Measurements from ENCODE around the gene RAI1.

RAI1 gene

DNA sequence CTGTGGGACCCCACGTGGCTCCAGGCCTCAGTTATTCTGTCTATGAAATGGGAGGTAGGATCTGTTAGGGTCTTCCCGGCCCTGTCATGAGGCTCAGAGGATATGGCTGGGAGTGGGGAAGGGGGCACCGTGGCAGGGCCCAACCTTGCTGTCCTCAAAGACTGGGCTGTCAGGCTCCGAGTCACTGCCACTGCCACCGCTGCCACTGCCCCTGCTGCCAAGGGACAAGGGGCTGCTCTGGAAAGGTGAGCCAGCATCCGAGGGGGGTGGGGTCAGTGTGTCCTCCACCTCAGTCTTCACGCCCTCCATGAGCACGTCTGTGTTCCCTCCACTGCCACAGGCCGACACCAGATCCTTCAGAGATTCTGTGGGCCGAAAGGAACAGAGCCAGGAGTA is 136.3 kb downstream of the RAI1 start:
- DNase-seq (ENCODE audit: low read depth): no peak
- Histone ChIP-seq H3K4me1 (ENCODE audit: control insufficient read depth, insufficient read depth, low read length) (peaks cover 45% of the 10 kb centered on the region), H3K9ac (ENCODE audit: low read length) (no peak overlapping the region), H3K27me3 (replicated peaks; ENCODE audit: control insufficient read depth, insufficient read depth, low read length) (no peaks in the 10 kb centered on the region), H3K9me3 (ENCODE audit: control insufficient read depth, low read length) (no peaks in the 10 kb centered on the region), H3K4me3 (ENCODE audit: low read length) (no peak overlapping the region), H3K36me3 (ENCODE audit: control insufficient read depth, insufficient read depth, low read length, severe bottlenecking) (peaks cover 84% of the 10 kb centered on the region)

DNA sequence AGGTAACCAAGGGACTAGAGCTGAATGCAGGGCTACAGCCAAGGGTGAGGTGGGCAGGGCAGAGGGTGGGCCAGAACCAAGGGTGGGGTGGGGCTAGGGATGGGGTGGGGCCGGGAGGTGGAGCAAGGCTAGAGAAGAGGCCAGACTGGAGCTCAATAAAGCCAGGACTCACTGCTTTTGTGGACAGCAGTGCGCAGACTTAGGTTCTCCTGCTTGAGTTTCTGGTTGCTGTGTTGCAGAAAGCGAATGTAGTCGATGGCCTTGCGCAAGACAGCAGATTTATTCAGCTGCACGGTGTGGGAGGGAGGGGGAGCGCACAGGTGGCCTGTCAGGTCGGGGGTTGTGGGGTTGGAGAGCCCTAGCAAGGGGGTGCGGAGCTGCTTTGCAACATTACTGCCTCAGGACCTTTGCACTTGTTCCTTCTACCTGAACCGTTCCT is 136.8 kb downstream of the RAI1 start:
- no peak for DNase-seq (ENCODE audit: low read depth)
- Histone ChIP-seq H3K27me3 (replicated peaks; ENCODE audit: control insufficient read depth, insufficient read depth, low read length) (no peaks in the 10 kb centered on the region), H3K4me1 (ENCODE audit: control insufficient read depth, insufficient read depth, low read length) (peaks cover 50% of the 10 kb centered on the region), H3K4me3 (ENCODE audit: low read length) (no peak overlapping the region), H3K36me3 (ENCODE audit: control insufficient read depth, insufficient read depth, low read length, severe bottlenecking) (peaks cover 78% of the 10 kb centered on the region), H3K9ac (ENCODE audit: low read length) (no peak overlapping the region), H3K9me3 (ENCODE audit: control insufficient read depth, low read length) (no peaks in the 10 kb centered on the region)

DNA sequence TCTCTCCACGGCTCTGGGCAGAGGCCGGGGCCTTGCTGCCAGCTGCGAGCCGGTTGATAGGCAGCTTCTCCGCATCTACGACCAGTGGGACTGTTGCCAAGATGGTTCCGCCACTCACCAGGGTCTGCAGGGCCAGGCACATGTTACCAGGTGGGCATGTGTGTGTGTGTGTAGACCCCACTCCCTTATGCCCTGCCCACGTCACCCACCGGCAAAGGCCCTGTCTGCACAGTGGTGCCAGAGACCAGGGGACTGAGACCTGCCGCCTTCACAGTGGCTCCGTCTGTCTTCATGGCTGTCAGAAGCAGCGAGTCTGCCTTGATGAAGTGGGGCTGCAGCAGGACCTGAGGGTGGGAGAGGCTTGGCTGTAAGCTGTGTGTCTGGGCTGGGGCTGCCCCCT is 137.9 kb downstream of the RAI1 start:
- Histone ChIP-seq H3K27me3 (replicated peaks; ENCODE audit: control insufficient read depth, insufficient read depth, low read length) (no peaks in the 10 kb centered on the region), H3K4me1 (ENCODE audit: control insufficient read depth, insufficient read depth, low read length) (peaks cover 57% of the 10 kb centered on the region), H3K4me3 (ENCODE audit: low read length) (no peak overlapping the region), H3K36me3 (ENCODE audit: control insufficient read depth, insufficient read depth, low read length, severe bottlenecking) (peaks cover 68% of the 10 kb centered on the region), H3K9me3 (ENCODE audit: control insufficient read depth, low read length) (no peaks in the 10 kb centered on the region), H3K9ac (ENCODE audit: low read length) (no peak overlapping the region)
- no peak for DNase-seq (ENCODE audit: low read depth)

DNA sequence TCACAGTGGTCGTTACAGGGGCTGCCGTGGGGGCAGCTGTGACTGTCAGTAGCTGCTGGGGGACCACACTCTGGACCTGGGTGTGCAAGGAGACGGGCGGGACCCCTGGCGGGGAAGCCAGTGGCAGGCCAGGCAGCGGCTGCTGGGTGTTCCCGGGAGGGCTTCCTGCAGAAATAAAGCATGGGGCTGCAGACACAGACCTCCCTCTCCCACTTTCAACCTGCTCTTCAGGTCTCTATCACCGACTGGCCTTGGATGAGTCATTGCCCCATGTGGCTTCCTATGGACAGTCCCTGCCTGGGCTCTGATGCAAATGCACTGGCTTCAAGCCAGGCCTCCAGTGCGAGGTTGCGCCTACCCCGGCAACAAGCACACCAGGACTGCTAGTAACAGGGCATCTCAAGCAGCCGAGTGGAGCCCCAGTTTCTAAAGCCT is 138.3 kb downstream of the RAI1 start:
- peak overlapping the region; percentile 90 for H3K9ac ChIP-seq (ENCODE audit: low read length)
- no peaks in the 10 kb centered on the region for H3K9me3 ChIP-seq (ENCODE audit: control insufficient read depth, low read length)
- peak; percentile 55 for DNase-seq (ENCODE audit: low read depth)
- peaks cover 61% of the 10 kb centered on the region for H3K4me1 ChIP-seq (ENCODE audit: control insufficient read depth, insufficient read depth, low read length)
- H3K27me3 ChIP-seq (replicated peaks; ENCODE audit: control insufficient read depth, insufficient read depth, low read length): no peaks in the 10 kb centered on the region
- peaks cover 64% of the 10 kb centered on the region for H3K36me3 ChIP-seq (ENCODE audit: control insufficient read depth, insufficient read depth, low read length, severe bottlenecking)
- H3K4me3 ChIP-seq (ENCODE audit: low read length): no peak overlapping the region

DNA sequence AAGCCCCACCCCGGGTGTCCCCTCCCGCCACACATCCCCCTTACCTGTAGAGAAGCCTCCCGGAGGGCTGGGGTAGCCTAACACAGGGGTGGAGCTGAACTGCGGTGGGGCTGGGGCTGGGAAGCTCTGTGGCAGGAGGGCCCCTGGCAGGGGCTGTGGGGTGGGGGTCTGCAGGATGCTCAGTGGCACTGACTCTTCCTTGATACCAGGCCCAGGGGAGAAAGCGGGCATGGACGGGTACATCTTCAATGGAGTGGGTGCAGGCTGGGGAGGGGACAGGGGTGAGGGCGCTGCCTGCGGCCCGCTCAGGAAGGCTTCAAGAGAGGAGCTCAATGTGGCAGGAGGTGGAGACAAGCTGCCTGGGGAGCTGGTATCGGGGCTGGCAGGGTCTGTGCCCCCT is 138.8 kb downstream of the RAI1 start:
- peaks cover 59% of the 10 kb centered on the region for H3K36me3 ChIP-seq (ENCODE audit: control insufficient read depth, insufficient read depth, low read length, severe bottlenecking)
- H3K4me3 ChIP-seq (ENCODE audit: low read length): peak overlapping the region; percentile 80
- DNase-seq (ENCODE audit: low read depth): no peak
- no peaks in the 10 kb centered on the region for H3K9me3 ChIP-seq (ENCODE audit: control insufficient read depth, low read length)
- peak overlapping the region; percentile 90 for H3K9ac ChIP-seq (ENCODE audit: low read length)
- no peaks in the 10 kb centered on the region for H3K27me3 ChIP-seq (replicated peaks; ENCODE audit: control insufficient read depth, insufficient read depth, low read length)
- H3K4me1 ChIP-seq (ENCODE audit: control insufficient read depth, insufficient read depth, low read length): peaks cover 66% of the 10 kb centered on the region

DNA sequence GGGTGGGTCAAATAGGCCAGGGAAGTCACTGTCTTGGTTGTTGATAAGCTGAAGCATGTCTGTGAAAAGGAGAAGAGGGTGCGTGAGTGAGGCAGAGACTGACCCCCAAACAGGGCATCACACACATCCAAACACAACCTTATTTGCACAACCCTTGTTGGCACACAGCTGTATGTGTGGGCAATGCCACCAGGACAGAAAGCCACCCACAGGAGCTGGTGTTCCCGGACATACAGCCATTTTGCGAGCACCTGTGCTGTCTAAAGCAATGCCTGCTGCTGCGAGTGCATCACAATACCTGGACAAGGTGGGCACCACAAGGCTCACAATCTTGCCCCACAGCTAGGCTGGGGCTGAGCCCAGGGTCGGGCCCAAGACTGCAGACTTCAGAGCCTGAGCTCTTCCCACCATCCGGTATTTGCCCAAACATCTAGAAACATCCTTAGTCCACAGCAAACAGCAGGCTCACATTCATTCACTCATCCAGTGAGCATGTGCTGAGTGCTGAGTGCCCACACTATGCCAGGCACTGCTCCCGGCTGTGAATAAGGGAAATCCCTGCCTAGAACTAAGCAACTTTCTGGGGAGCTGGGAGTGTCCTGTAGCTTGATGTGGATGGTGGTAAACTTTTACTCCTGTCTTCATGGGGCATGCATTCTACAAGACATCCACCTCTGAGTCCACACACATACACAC is 139.4 kb downstream of the RAI1 start:
- Histone ChIP-seq H3K4me3 (ENCODE audit: low read length) (peak overlapping the region; percentile 80), H3K4me1 (ENCODE audit: control insufficient read depth, insufficient read depth, low read length) (peaks cover 66% of the 10 kb centered on the region), H3K9ac (ENCODE audit: low read length) (peak overlapping the region; percentile 90), H3K9me3 (ENCODE audit: control insufficient read depth, low read length) (no peaks in the 10 kb centered on the region), H3K36me3 (ENCODE audit: control insufficient read depth, insufficient read depth, low read length, severe bottlenecking) (peaks cover 53% of the 10 kb centered on the region), H3K27me3 (replicated peaks; ENCODE audit: control insufficient read depth, insufficient read depth, low read length) (no peaks in the 10 kb centered on the region)
- DNase-seq (ENCODE audit: low read depth): no peak

DNA sequence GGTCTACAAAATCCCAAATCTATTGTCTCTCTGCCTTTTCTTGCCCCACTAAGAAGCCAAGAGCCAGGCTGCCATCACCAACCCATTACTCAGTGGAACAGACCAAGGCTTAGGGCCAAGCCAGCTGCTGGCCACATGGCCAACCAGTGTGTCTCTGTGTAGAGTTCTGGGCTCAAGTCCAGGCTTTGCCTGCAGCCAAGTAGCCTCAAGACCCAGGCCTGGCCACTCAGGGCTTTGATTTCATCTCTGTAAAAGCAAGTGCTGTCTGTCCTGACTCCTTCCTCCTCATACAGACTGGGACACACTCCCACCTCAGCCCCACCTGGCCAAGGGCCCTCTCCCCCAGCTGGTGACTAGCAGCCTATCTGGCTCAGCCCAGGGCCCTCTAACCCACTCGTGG is 140.9 kb downstream of the RAI1 start:
- H3K9ac ChIP-seq (ENCODE audit: low read length): peak overlapping the region; percentile 90
- no peaks in the 10 kb centered on the region for H3K9me3 ChIP-seq (ENCODE audit: control insufficient read depth, low read length)
- H3K4me3 ChIP-seq (ENCODE audit: low read length): peak overlapping the region; percentile 80
- H3K4me1 ChIP-seq (ENCODE audit: control insufficient read depth, insufficient read depth, low read length): peaks cover 70% of the 10 kb centered on the region
- peak; percentile 44 for DNase-seq (ENCODE audit: low read depth)
- peaks cover 45% of the 10 kb centered on the region for H3K36me3 ChIP-seq (ENCODE audit: control insufficient read depth, insufficient read depth, low read length, severe bottlenecking)
- no peaks in the 10 kb centered on the region for H3K27me3 ChIP-seq (replicated peaks; ENCODE audit: control insufficient read depth, insufficient read depth, low read length)

DNA sequence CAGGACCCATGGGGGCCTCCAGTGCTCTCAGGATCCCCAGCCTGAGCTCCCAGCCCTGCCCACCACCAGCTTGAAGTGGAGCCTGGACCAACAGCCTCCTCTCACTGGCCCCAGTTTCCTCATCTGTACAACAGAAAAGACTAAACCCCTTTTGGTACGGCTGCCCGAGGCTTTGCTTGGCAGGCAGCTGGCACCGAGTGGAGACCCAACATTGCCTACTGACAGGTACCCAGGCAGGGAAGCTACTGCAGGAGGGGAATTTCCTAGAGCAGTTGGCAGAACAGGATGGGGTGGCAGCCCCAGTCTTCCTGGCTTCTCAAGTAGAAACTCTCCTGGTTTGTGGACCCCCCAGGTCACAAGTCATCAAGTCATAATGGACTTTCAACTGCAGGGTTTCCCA is 141.4 kb downstream of the RAI1 start:
- H3K27me3 ChIP-seq (replicated peaks; ENCODE audit: control insufficient read depth, insufficient read depth, low read length): no peaks in the 10 kb centered on the region
- H3K9me3 ChIP-seq (ENCODE audit: control insufficient read depth, low read length): no peaks in the 10 kb centered on the region
- peaks cover 70% of the 10 kb centered on the region for H3K4me1 ChIP-seq (ENCODE audit: control insufficient read depth, insufficient read depth, low read length)
- no peak for DNase-seq (ENCODE audit: low read depth)
- peak overlapping the region; percentile 90 for H3K9ac ChIP-seq (ENCODE audit: low read length)
- peak overlapping the region; percentile 80 for H3K4me3 ChIP-seq (ENCODE audit: low read length)
- H3K36me3 ChIP-seq (ENCODE audit: control insufficient read depth, insufficient read depth, low read length, severe bottlenecking): peaks cover 41% of the 10 kb centered on the region

DNA sequence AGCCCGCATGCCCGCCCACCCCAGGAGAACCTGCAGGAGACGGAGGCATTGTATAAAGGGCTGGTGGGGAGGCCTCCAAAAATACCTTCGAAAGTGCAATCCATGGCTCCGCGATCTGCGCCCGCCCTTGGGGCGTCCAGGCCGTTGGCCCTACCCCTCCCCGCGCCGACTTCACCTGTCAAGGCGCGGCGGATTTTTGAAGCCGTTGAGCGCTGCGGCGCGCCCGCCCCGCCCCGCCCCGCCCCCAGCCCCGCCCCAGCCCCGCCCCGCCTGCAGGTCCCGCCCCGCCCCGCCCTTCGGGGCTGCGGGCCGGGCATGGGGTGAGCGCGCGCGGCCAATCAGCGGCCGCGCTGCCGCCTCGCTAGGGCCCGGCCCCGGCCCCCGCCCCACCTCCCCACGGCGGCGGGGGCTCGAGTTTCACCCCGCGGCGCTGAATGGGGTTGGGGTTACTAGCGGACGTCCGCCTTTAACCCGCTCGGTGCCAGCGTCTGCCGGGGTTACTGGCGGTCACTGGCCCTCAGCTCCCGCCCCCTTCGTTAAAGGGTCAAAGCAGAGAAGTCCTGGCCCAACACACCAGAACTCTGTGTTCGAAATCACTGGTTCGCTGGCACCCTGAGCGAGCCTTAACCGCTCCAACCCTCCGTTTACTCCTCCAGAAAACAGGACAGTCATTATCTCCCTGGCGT is 142.3 kb downstream of the RAI1 start:
- no peaks in the 10 kb centered on the region for H3K9me3 ChIP-seq (ENCODE audit: control insufficient read depth, low read length)
- H3K4me1 ChIP-seq (ENCODE audit: control insufficient read depth, insufficient read depth, low read length): peaks cover 63% of the 10 kb centered on the region
- peak overlapping the region; percentile 80 for H3K4me3 ChIP-seq (ENCODE audit: low read length)

DNA sequence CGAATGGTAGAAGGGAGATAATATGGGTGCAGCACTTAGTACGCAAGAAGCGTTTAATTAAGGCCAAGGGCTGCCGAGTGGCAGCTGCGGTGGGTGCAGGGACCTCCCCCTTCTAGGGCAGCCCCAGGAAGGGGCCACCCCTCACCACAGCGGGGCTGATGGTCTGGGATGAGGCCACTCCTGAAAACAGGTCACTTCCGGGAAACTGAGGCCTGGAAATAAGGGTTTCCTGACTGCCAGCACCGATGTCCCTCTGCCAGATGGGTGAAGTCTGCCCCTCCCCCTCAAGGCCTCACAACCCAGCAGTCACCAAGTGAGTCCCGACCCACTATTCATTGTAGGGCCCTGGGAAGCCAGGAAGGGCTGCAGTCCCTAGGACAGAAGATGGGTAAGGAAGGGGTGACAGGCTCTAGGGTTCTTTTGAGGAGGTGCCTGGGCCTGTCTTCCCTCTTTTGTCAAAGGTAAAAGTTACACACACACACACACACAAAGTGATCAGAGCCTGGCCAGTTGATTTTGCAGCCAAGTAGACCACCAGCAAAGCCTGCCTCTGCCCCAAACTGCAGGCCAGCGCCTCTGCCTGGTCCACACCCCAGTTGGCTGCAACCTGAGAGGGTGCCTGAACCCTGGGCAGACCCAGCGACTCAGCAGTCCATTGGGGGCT is 143.0 kb downstream of the RAI1 start:
- Histone ChIP-seq H3K27me3 (replicated peaks; ENCODE audit: control insufficient read depth, insufficient read depth, low read length) (no peaks in the 10 kb centered on the region), H3K4me1 (ENCODE audit: control insufficient read depth, insufficient read depth, low read length) (peaks cover 61% of the 10 kb centered on the region), H3K9me3 (ENCODE audit: control insufficient read depth, low read length) (no peaks in the 10 kb centered on the region), H3K9ac (ENCODE audit: low read length) (peak overlapping the region; percentile 82), H3K36me3 (ENCODE audit: control insufficient read depth, insufficient read depth, low read length, severe bottlenecking) (peaks cover 27% of the 10 kb centered on the region), H3K4me3 (ENCODE audit: low read length) (peak overlapping the region; percentile 77)
- no peak for DNase-seq (ENCODE audit: low read depth)

More for the DNA sequence above, 142.3 kb downstream of the RAI1 start:
- H3K9ac ChIP-seq (ENCODE audit: low read length): peak overlapping the region; percentile 90
- peak; percentile 93 for DNase-seq (ENCODE audit: low read depth)
- H3K36me3 ChIP-seq (ENCODE audit: control insufficient read depth, insufficient read depth, low read length, severe bottlenecking): peaks cover 34% of the 10 kb centered on the region
- H3K27me3 ChIP-seq (replicated peaks; ENCODE audit: control insufficient read depth, insufficient read depth, low read length): no peaks in the 10 kb centered on the region
